Measurements from ENCODE around the gene TMPO. TPM values are rescaled to one million over a fixed set of nuclear protein-coding genes. Genes with fewer than 3 reads are reported as not detected.

Gene TMPO
- total RNA-seq, 1 experiment from 2014 or later: 124 TPM

Other genes with a start within 250 kb of the TMPO start
- 469 TPM for gene SLC25A3, start 78.1 kb downstream of the TMPO start, total RNA-seq (2021; ENCODE audit: unreplicated experiment)
- gene IKBIP, start 129.2 kb downstream of the TMPO start, total RNA-seq (2021; ENCODE audit: unreplicated experiment): 33.7 TPM
- gene APAF1, start 129.7 kb downstream of the TMPO start, total RNA-seq (2021; ENCODE audit: unreplicated experiment): 15.6 TPM